Osteocyte (in vitro differentiated cells): ENCODE results near the gene LCMT1. TPM values are rescaled to one million over a fixed set of nuclear protein-coding genes. Genes with fewer than 3 reads are reported as not detected.
"Not testable (repeated sequence)": the region's sequence is repeated elsewhere in the genome, so short reads cannot be mapped to it uniquely, and the experiment has no call there.

Experiments
- DNase-seq: peaks from one replicate; pipeline ENCODE4 v3.0.0; 2021; ENCODE audit warnings: mixed read lengths; ENCODE audit not compliant: unreplicated experiment; ENCODE audit errors: extremely low spot score
- H3K27ac Mint-ChIP-seq: one replicate; pipeline ENCODE4 v1.8.0; 2021; ENCODE audit warnings: mild to moderate bottlenecking, mixed read lengths; ENCODE audit not compliant: unreplicated experiment
- H3K27me3 Mint-ChIP-seq: one replicate; pipeline ENCODE4 v1.8.0; 2021; ENCODE audit warnings: mixed read lengths; ENCODE audit not compliant: unreplicated experiment
- H3K36me3 Mint-ChIP-seq: one replicate; pipeline ENCODE4 v1.8.0; 2021; ENCODE audit warnings: mixed read lengths; ENCODE audit not compliant: unreplicated experiment
- H3K4me1 Mint-ChIP-seq: one replicate; pipeline ENCODE4 v1.8.0; 2021; ENCODE audit warnings: mixed read lengths; ENCODE audit not compliant: unreplicated experiment
- H3K4me3 Mint-ChIP-seq: one replicate; pipeline ENCODE4 v1.8.0; 2021; ENCODE audit warnings: mild to moderate bottlenecking, moderate library complexity, mixed read lengths; ENCODE audit not compliant: unreplicated experiment
- H3K9me3 Mint-ChIP-seq: one replicate; pipeline ENCODE4 v1.8.0; 2021; ENCODE audit warnings: mixed read lengths; ENCODE audit not compliant: unreplicated experiment
- total RNA-seq: library from RNA; stranded (reverse); gene quantifications from 2 replicates; pipeline ENCODE4 v1.2.1, GENCODE V29; 2021
- TF ChIP-seq, protein P1 (sequence below): fragments of 200-600 bp; sonication (generic); IDR thresholded peaks from 2 replicates; pipeline ENCODE4 v1.5.0; 2021; ENCODE audit warnings: antibody characterized with exemption, mild to moderate bottlenecking, moderate library complexity

Gene LCMT1
- total RNA-seq, 1 donor from 2014 or later, result 52.2 TPM

DNA sequence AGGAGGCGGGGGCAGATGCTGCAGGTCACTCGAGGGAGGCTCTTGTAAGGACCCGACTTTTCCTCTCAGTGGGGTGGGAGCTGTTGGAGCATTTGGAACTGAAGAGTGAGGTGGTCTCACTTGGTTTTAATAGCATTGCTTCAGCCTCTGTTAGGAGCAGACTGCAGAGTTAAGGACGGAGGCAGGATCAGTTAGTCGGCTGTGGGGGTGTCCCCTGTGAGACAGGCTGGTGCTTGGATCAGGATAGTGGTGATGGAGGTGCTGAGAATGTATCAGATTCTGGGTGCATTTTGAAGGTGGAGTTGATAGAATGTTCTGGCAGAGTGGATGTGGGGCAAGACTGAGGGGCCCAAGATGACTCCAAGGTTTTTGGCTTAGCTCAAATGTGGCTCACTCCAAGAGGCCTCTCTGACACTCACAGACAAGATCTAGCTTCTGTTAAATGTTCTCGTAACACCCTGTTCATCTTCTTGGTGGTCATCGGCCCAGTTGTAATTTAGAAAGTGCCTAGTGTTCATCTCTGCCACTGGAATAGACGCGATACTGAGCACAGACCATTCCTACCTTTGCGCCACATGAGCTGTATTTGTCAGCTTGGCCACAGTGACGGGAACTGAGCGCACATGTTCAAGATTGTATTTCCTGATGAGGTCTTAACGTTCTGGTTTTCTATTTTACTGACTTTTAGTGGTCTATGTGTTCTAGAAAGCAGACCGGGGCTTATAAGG lies 7.5 kb downstream of the LCMT1 start:
- Mint-ChIP-seq H3K4me3 (no peak overlapping the region), H3K9me3 (no peaks in the 10 kb centered on the region), H3K4me1 (peaks cover 9% of the 10 kb centered on the region), H3K27me3 (no peaks in the 10 kb centered on the region), H3K36me3 (peaks cover 10% of the 10 kb centered on the region), H3K27ac (no peak overlapping the region)
- DNase-seq, result no peak
- TF ChIP-seq, protein P1, sequence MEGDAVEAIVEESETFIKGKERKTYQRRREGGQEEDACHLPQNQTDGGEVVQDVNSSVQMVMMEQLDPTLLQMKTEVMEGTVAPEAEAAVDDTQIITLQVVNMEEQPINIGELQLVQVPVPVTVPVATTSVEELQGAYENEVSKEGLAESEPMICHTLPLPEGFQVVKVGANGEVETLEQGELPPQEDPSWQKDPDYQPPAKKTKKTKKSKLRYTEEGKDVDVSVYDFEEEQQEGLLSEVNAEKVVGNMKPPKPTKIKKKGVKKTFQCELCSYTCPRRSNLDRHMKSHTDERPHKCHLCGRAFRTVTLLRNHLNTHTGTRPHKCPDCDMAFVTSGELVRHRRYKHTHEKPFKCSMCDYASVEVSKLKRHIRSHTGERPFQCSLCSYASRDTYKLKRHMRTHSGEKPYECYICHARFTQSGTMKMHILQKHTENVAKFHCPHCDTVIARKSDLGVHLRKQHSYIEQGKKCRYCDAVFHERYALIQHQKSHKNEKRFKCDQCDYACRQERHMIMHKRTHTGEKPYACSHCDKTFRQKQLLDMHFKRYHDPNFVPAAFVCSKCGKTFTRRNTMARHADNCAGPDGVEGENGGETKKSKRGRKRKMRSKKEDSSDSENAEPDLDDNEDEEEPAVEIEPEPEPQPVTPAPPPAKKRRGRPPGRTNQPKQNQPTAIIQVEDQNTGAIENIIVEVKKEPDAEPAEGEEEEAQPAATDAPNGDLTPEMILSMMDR, result no peak

DNA sequence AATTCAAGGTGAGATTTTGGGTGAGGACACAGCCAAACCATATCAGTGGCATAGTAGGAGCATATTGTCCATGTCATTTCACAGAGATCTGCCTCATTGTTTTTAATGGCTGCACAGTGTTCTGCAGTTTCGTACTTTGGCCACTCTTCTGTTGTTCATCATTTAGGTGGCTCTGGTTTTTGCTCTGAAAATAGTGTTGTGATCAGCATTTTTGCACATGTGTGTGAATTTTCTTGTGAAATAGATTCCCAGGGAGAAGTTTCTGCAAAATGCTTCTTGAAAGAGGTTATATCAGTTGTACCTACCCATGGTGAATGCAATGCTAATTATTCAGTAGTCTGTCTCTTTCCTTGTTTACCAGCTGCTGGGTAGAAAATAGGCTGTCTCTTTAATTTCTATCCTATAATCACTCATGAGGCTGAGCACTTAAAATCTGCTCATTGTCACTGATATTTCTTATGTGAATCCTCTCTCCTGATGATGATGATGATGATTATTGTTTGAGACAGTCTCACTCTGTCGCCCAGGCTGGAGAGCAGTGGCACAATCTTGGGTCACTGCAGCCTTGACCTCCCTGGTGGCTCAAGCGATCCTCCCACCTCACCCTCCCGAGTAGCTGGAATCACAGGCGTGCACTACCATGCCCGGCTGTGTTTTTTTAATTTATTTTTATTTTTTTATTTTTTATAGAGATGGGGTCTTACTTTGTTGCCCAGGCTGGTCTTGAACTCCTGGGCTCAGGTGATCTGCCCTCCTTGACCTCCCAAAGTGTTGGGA lies 10.5 kb downstream of the LCMT1 start:
- Mint-ChIP-seq H3K27ac (no peak overlapping the region), H3K27me3 (no peaks in the 10 kb centered on the region), H3K4me1 (peaks cover 16% of the 10 kb centered on the region), H3K36me3 (peaks cover 3% of the 10 kb centered on the region), H3K4me3 (no peak overlapping the region), H3K9me3 (no peaks in the 10 kb centered on the region)
- TF ChIP-seq, protein P1, result no peak
- no peak for DNase-seq

DNA sequence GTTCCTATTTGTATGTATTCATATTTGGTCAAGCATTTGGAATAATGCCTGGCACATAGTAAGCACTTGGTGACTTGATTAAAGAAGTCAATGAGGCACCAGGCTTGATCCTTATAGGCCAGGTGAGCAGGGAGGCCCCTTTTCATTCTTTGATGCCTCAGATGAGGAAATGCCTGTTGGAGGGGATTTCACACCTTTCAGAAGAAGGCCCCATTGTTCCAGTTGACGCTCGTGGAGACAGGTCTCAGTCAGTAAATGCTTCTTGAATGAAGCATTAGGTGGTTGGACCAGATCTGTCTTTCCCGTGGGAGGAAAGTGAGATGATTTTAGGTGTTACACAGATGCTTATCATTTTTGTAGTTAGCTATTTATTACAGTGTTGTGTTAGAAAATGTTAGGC lies 13.0 kb downstream of the LCMT1 start:
- peaks cover 9% of the 10 kb centered on the region for H3K4me1 Mint-ChIP-seq
- H3K4me3 Mint-ChIP-seq, result no peak overlapping the region
- H3K27me3 Mint-ChIP-seq, result no peaks in the 10 kb centered on the region
- H3K36me3 Mint-ChIP-seq, result peaks cover 12% of the 10 kb centered on the region
- H3K9me3 Mint-ChIP-seq, result no peaks in the 10 kb centered on the region
- H3K27ac Mint-ChIP-seq, result no peak overlapping the region
- TF ChIP-seq, protein P1, result no peak
- no peak for DNase-seq

DNA sequence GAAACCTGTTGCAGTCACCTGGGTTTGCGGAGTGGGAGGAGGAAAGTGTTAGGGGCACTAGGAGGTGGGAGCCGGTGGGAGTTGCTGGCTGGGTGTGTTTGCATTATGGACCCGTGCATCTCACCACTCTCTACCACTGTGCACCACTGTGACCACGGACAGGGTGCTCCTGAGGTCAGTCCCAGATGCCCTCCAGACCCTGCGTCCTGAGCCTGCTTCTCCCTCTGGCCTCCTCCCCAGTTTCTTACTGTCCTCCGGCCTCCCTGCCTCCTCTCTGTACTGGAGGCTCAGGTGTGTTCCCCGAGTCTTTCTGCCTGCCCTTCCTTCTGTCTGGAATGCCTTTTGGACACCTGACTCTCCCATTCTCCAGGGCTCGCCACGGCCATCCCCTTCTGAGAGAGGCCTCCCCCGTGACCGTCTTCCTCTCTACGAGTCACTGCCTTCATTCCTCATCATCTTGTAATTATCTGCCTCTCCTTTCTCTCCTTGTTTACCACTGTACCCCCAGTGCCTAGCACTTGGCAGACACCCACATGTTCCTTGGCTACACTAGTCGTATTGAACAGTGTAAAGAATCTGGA lies 14.6 kb downstream of the LCMT1 start:
- not testable (repeated sequence) for H3K9me3 Mint-ChIP-seq, DNase-seq, H3K27me3 Mint-ChIP-seq, H3K4me3 Mint-ChIP-seq, H3K4me1 Mint-ChIP-seq
- Mint-ChIP-seq H3K27ac (peak overlapping the region; percentile 28), H3K36me3 (peaks cover 17% of the 10 kb centered on the region)

GRCh38 chr16:25126820-25127232 lies 15.3 kb downstream of the LCMT1 start:
- TF ChIP-seq, protein P1, result peak; percentile 59
- H3K4me1 Mint-ChIP-seq, result peaks cover 6% of the 10 kb centered on the region
- no peaks in the 10 kb centered on the region for H3K9me3 Mint-ChIP-seq
- no peaks in the 10 kb centered on the region for H3K27me3 Mint-ChIP-seq
- DNase-seq, result no peak
- H3K36me3 Mint-ChIP-seq, result peaks cover 19% of the 10 kb centered on the region
- no peak overlapping the region for H3K27ac Mint-ChIP-seq
- H3K4me3 Mint-ChIP-seq, result no peak overlapping the region

- H3K36me3 Mint-ChIP-seq, result peaks cover 31% of the 10 kb centered on the region
- H3K9me3 Mint-ChIP-seq, H3K4me3 Mint-ChIP-seq, H3K4me1 Mint-ChIP-seq, H3K27ac Mint-ChIP-seq, DNase-seq, H3K27me3 Mint-ChIP-seq: not testable (repeated sequence)
These were observed 21.2 kb downstream of the LCMT1 start for GRCh38 chr16:25132751-25133150.
